Dermis microvascular lymphatic vessel endothelial cell (primary cell): Measurements from ENCODE around the gene GYPB. TPM values are rescaled to one million over a fixed set of nuclear protein-coding genes. Genes with fewer than 3 reads are reported as not detected.
"Not testable (repeated sequence)": the region's sequence is repeated elsewhere in the genome, so short reads cannot be mapped to it uniquely, and the experiment has no call there.

ENCODE experiments used
- DNase-seq, 2 donors: peaks; one replicate each; pipeline versions ENCODE4 v3.0.0 to v3.0.0-alpha.2; 2010; ENCODE audit warnings: low read depth in 2 of 2
- total RNA-seq: library from RNA; depleted of rRNA; stranded (reverse); fragments of >200 nt; gene quantifications from 2 replicates; pipeline ENCODE4 v1.2.1, GENCODE V29; 2014

The GYPB gene
- not detected in 2 replicates for total RNA-seq

- not testable (repeated sequence) for DNase-seq
These were observed at the start of gene GYPB for GRCh38 chr4:144019277-144019676. Gene GYPB, minus strand, starts transcription at chr4:144019380. Its CDS starts 93 bp downstream, at chr4:144019287.

DNA sequence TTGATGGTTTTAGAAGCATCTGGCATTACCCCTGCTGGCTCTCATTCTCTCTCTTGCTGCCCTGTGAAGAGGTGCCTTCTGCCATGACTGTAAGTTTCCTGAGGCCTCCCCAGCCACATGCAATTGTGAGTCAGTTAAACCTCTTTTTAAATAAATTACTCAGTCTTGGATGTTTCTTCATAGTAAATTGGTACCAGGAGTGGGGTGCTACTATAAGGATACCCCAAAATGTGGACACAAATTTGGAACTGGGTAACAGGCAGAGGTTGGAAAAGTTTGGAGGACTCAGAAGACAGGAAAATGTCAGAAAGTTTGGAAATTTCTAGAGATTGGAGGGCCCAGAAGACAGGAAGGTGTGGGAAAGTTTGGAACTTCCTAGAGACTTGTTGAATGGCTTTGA, 42.4 kb upstream of the GYPB start:
- not testable (repeated sequence) for DNase-seq

DNA sequence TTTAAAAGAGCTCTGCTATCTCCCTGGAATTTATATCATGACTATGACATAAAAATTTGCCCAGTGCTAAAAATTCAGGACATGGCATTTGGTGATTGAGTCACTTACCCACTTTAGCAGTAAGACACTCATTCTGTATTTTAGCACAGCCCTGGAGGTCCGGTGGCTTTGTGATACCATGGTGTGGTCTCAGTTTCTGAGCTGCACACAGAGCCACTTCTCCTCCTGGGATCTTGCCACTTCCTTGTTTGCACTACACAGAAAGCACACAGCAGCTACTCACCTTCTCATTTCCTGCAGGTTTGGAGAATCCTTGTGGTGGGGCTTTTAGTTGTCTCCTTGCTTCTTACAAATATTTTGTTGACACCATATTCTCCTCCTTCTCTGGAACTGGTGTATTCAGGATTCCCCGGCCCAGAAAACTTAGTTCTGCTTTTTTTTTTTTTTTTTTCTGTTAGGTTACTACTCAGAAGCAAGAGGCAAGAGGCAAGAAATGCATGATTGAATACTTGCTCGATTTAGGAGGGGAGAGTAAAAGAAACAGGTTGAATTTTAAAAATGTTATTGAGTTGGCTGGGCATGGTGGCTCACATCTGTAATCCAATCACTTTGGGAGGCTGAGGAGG, 41.2 kb upstream of the GYPB start:
- not testable (repeated sequence) for DNase-seq

DNA sequence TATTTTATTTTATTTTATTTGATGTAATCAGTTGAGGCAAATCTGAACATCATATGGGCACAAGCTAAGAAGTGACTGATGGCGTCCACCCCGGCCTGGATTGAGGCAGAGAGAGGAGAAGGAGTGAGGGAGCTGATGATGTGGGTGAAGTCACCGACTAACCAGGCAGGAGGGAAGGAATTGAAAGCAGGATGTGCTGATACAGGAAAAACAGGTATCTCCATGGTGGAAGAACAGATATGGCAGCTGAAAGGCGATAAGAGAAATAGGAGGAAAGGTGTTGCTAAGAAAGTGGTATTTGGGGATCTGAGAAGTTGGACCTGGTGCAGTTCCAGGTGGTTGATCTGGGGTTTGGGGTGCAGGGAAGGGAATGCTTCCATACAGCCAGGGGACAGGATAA, 37.6 kb upstream of the GYPB start:
- DNase-seq = no peak

DNA sequence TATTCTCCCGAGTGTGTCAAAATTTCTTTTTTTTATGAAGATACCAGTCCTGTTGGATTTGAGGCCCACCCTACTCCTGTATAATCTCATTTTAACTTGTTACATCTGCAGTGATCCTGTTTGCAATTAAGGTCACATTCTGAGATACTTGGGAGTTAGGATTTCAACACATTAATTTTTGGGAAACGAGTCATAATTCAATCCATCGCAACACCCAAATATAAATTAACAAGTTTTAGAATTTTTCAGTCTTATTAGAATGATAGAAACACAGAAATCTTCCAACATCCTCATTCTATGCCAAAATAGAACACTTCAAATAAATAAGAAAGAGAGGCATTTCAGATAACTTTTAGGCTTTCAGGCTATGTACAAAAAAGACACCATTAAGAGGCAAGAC, 36.2 kb upstream of the GYPB start:
- not testable (repeated sequence) for DNase-seq

- not testable (repeated sequence) for DNase-seq
These were observed 32.3 kb upstream of the GYPB start for GRCh38 chr4:144051494-144051893.

DNA sequence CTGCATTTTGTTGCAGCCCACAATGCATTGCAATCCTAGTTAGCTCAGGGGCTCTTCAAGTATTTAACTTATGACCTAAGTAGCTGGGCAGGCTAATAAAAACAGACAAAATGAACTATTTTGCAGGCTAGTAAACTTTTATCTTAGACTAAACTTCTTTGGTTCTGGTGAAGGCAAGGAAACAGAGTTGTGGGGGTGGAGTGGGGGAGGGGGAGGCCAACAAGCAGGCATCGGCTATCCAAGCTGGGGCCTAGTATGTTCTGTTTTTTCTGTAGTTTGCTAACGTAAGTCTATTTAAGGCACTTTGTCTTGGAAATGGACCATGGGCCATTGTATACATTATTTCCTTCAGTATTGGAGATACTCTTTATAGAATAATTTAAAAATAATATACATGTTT, 31.5 kb upstream of the GYPB start:
- DNase-seq = not testable (repeated sequence)

- not testable (repeated sequence) for DNase-seq
These were observed 30.6 kb upstream of the GYPB start for GRCh38 chr4:144049495-144050424.

GRCh38 chr4:144044936-144045335, 25.8 kb upstream of the GYPB start:
- DNase-seq = not testable (repeated sequence)

GRCh38 chr4:144032580-144032979, 13.4 kb upstream of the GYPB start:
- not testable (repeated sequence) for DNase-seq

DNA sequence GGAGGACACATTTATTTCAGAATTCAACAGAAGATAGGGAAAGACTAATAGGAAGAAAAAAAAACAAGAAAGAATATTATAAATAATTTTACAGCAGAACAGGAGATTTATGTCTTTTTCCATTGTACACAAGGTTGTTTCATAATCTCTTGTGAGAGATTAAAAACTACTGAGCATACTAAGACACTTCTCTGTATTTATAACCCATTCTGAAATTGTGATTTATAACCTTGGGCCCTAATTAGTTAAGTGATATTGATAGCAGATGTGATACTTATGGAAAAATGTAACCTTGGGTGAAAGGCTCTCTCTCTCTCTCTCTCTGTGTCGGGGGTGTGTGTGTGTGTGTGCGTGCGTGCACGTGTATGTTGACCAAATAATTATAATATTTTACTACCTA, 12.7 kb upstream of the GYPB start:
- DNase-seq = not testable (repeated sequence)

DNA sequence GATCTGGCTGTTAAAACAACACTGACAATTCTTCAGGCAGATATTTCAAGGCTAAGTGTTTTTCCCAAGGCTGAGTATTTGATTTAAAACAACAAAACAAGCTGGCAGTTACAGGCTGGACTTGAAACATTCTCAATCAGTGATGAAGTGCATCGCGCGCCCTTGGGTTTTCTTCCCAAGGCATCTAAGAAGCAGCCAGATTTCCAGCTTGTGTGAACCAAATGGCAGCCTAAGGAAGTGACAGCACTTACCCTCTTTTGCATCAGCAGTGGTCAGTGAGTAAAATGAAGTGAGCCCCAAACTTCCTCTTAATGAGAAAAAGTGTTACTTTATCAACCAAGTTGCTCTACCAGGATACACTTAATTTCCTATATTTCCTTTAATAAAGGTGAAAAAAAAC, 12.2 kb upstream of the GYPB start:
- DNase-seq = not testable (repeated sequence)

DNA sequence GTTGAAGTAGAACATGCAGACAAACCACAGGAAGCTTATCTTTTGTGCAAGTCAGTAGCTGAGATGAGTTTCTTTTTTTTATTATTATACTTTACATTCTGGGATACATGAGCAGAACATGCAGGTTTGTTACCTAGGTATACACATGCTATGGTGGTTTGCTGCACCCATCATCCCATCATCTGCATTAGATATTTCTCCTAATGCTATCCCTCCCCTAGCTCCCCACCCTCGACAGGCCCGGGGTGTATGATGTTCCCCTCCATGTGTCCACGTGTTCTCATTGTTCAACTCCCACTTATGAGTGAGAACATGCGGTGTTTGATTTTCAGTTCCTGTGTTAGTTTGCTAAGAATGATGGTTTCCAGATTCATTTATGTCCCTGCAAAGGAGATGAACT, 11.5 kb upstream of the GYPB start:
- DNase-seq = not testable (repeated sequence)

- not testable (repeated sequence) for DNase-seq
These were observed 7.5 kb upstream of the GYPB start for GRCh38 chr4:144026682-144027081.

DNA sequence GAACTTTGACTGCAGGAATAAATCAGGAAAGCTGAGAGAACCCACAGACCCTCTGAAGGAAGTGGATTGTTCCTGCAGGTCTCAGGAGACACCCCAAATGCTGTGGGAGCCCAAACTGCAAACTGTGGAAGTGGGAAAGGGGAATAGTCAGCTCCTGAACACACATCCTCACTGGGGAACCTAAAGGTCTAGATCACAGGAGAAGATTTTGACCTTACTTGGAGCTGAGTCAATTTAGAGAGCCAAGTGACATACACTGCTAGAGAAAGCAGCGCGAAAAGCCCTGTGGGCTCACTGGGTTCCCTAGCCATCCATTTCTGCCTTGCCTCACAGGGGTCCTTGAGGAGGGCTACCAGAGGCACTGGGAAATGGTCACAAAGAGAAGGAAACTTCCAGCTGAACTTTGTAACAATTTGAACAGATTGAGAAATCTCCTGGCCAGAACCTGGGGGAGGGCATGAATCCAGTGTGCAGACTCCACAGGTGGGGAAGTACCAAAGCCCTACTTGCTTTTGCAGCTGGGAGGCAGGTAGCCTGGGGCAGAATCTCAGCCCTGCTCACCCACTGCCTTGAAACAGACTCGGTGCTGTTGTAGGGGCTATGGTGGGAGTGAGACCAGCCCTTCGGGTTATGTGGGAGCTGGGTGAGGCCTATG, 5.3 kb upstream of the GYPB start:
- not testable (repeated sequence) for DNase-seq

- not testable (repeated sequence) for DNase-seq
These were observed 3.7 kb upstream of the GYPB start for GRCh38 chr4:144022772-144023400.

DNA sequence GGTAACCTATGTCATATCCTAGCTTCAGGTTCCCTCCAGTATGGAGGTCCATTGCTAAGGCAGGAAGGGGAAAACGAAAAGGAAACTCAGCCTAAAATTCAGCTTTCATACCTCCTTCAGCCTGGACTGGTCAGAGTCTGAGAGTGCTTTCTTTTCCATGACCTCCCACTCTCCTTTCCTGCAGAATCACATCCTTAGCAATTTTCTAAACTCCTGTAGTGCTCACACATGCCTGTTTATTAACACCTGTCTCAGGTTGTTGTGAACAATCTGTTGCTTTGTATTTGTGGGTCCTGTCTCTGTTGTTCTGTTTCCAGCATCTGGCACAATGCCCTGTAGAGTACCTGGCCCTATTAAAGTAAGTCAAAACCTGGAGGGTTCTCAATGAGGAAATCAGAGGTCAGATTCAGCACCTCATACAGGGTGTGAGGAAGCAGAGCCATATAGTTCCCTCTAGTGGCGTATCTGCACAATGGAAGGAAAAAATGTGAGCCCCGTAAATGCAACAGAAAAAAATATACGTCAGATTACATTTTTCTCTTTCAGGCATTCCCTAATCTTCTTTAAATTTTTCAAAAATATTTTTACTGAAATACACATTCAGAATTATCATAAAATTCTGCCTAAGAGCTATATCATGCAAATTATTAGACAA, 2.3 kb upstream of the GYPB start:
- peak; percentile 3 to 18 for DNase-seq

GRCh38 chr4:144018223-144019000, 768 bp downstream of the GYPB start:
- DNase-seq = not testable (repeated sequence)

DNA sequence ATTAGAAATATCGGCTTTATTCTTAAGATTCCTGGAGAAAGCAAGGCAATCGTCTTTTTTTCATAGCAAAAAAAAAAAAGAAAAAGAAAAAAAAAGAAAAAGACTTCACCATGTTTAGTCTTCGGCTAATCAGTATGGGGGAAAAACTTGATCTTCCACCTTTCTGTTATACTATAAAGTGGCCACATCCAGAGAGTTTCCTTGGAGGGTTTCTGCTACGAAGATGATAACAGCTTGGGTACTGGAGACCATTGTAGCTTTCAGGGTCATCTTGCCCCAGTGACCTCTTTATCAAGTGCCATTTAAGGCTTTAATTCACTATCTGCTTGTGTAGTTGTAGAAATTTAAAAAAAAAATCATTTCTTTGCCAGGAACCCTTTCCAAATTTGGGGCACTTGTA, 1.9 kb downstream of the GYPB start:
- DNase-seq = not testable (repeated sequence)

- not testable (repeated sequence) for DNase-seq
These were observed 3.0 kb downstream of the GYPB start for GRCh38 chr4:144016057-144016605.
